Measurements from ENCODE around the gene GASK1A.
A peak's percentile ranks its signal among the peaks of the same experiment; 100 is the strongest.

DNA sequence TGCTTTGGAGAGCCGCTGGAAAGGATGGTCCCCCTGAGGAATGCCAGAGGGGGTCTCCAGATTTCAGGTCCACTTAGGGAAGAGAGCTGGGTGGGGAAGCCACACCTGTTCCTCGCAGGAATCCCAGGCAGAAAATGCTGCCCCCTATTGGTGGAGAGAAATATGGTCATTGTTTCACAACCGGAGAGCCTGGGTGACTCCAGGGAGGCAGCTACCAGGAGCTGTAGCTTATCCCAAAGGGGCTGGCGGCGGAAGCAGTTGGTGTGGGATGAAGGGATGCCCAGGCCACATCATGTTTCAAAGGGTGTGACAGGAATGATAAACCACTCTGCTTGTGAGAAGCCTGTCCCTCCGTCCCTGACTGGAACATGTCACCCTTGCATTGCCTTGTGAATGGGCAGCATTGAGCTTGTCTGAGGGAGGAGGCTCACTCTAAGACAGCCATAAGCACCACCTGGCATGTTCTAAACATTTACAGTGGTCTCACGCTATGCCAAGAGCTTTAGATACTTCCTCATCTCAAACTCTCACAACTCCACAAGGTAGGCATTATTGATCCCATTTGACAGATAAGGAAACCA lies 92.3 kb downstream of the GASK1A start:
- TF ChIP-seq, protein P1, sequence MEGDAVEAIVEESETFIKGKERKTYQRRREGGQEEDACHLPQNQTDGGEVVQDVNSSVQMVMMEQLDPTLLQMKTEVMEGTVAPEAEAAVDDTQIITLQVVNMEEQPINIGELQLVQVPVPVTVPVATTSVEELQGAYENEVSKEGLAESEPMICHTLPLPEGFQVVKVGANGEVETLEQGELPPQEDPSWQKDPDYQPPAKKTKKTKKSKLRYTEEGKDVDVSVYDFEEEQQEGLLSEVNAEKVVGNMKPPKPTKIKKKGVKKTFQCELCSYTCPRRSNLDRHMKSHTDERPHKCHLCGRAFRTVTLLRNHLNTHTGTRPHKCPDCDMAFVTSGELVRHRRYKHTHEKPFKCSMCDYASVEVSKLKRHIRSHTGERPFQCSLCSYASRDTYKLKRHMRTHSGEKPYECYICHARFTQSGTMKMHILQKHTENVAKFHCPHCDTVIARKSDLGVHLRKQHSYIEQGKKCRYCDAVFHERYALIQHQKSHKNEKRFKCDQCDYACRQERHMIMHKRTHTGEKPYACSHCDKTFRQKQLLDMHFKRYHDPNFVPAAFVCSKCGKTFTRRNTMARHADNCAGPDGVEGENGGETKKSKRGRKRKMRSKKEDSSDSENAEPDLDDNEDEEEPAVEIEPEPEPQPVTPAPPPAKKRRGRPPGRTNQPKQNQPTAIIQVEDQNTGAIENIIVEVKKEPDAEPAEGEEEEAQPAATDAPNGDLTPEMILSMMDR (IDR thresholded peaks at IDR 0.05; ENCODE audit: low read depth, low read length): peak; percentile 85
- no peak for TF ChIP-seq EZH2phosphoT487 (IDR thresholded peaks at IDR 0.05; ENCODE audit: low read depth)

Data from OCI-LY3 (cell line).